ENCODE data around the gene WDR37. TPM values are rescaled to one million over a fixed set of nuclear protein-coding genes. Genes with fewer than 3 reads are reported as not detected.
A peak's percentile ranks its signal among the peaks of the same experiment; 100 is the strongest.
"Not testable (repeated sequence)": the region's sequence is repeated elsewhere in the genome, so short reads cannot be mapped to it uniquely, and the experiment has no call there.

WDR37 gene
- total and polyA plus RNA-seq, 2 donors = 8.9 to 12.2 TPM

- peak overlapping the region; percentile 57 for H3K4me3 ChIP-seq (ENCODE audit: low read depth, low read length)
- under 1% methylated on average over 37 of the region's 37 CpGs for WGBS
- peak overlapping the region; percentile 100 for H3K27ac ChIP-seq (ENCODE audit: low read depth)
- H3K36me3 ChIP-seq (ENCODE audit: insufficient read depth) = no peaks in the 10 kb centered on the region
- no peak for DNase-seq (ENCODE audit: extremely low spot score)
- no peaks in the 10 kb centered on the region for H3K4me1 ChIP-seq (ENCODE audit: insufficient read depth)
Observed at GRCh38 chr10:1048349-1048731, 7.8 kb upstream of the WDR37 start.

- Histone ChIP-seq H3K4me3 (ENCODE audit: low read depth, low read length) (peak within 1 kb of the TSS; percentile 57), H3K27ac (ENCODE audit: low read depth) (peak within 1 kb of the TSS; percentile 100), H3K4me1 (ENCODE audit: insufficient read depth) (no peaks in the 10 kb centered on the region), H3K36me3 (ENCODE audit: insufficient read depth) (no peaks in the 10 kb centered on the region)
- WGBS = under 1% methylated on average over 83 of the region's 83 CpGs
- DNase-seq (ENCODE audit: extremely low spot score) = peak; percentile 94
Observed at GRCh38 chr10:1048732-1049424, 7.3 kb upstream of the WDR37 start, which contains the start of gene IDI1. TSS of gene IDI1 (minus strand) at chr10:1049119. CDS start at chr10:1049003, 116 bp downstream.

GRCh38 chr10:1049425-1049958, 6.7 kb upstream of the WDR37 start:
- Histone ChIP-seq H3K4me1 (ENCODE audit: insufficient read depth) (no peaks in the 10 kb centered on the region), H3K36me3 (ENCODE audit: insufficient read depth) (no peaks in the 10 kb centered on the region), H3K27ac (ENCODE audit: low read depth) (peak overlapping the region; percentile 100), H3K4me3 (ENCODE audit: low read depth, low read length) (peak overlapping the region; percentile 56)
- DNase-seq (ENCODE audit: extremely low spot score) = no peak
- WGBS = under 1% methylated on average over 34 of the region's 34 CpGs

- H3K36me3 ChIP-seq (ENCODE audit: insufficient read depth) = no peaks in the 10 kb centered on the region
- WGBS = 25% methylated on average over 5 of the region's 5 CpGs
- peak overlapping the region; percentile 56 for H3K4me3 ChIP-seq (ENCODE audit: low read depth, low read length)
- no peak overlapping the region for H3K27ac ChIP-seq (ENCODE audit: low read depth)
- DNase-seq (ENCODE audit: extremely low spot score) = no peak
- H3K4me1 ChIP-seq (ENCODE audit: insufficient read depth) = peaks cover 2% of the 10 kb centered on the region
Observed at GRCh38 chr10:1050145-1050544, 6.0 kb upstream of the WDR37 start.

- Histone ChIP-seq H3K36me3 (ENCODE audit: insufficient read depth) (no peaks in the 10 kb centered on the region), H3K4me3 (ENCODE audit: low read depth, low read length) (no peak overlapping the region), H3K27ac (ENCODE audit: low read depth) (no peak overlapping the region), H3K4me1 (ENCODE audit: insufficient read depth) (peaks cover 2% of the 10 kb centered on the region)
- DNase-seq (ENCODE audit: extremely low spot score) = no peak
- WGBS = 70% methylated on average over 4 of the region's 4 CpGs
Observed at GRCh38 chr10:1050554-1050953, 5.6 kb upstream of the WDR37 start.

- Histone ChIP-seq H3K27ac (ENCODE audit: low read depth) (no peak overlapping the region), H3K4me3 (ENCODE audit: low read depth, low read length) (no peak overlapping the region), H3K36me3 (ENCODE audit: insufficient read depth) (no peaks in the 10 kb centered on the region), H3K4me1 (ENCODE audit: insufficient read depth) (peaks cover 2% of the 10 kb centered on the region)
- no peak for DNase-seq (ENCODE audit: extremely low spot score)
- WGBS = 51% methylated on average over 6 of the region's 6 CpGs
Observed at GRCh38 chr10:1054684-1055083, 1.5 kb upstream of the WDR37 start.

GRCh38 chr10:1057106-1057657, 997 bp downstream of the WDR37 start:
- no peak for DNase-seq (ENCODE audit: extremely low spot score)
- H3K4me3 ChIP-seq (ENCODE audit: low read depth, low read length) = peak overlapping the region; percentile 83
- no peak overlapping the region for H3K27ac ChIP-seq (ENCODE audit: low read depth)
- peaks cover 2% of the 10 kb centered on the region for H3K4me1 ChIP-seq (ENCODE audit: insufficient read depth)
- no peaks in the 10 kb centered on the region for H3K36me3 ChIP-seq (ENCODE audit: insufficient read depth)
- WGBS = under 1% methylated on average over 26 of the region's 26 CpGs

- DNase-seq (ENCODE audit: extremely low spot score) = no peak
- Histone ChIP-seq H3K36me3 (ENCODE audit: insufficient read depth) (no peaks in the 10 kb centered on the region), H3K4me3 (ENCODE audit: low read depth, low read length) (no peak overlapping the region), H3K4me1 (ENCODE audit: insufficient read depth) (peaks cover 2% of the 10 kb centered on the region), H3K27ac (ENCODE audit: low read depth) (no peak overlapping the region)
- 79% methylated on average over 7 of the region's 7 CpGs for WGBS
Observed at GRCh38 chr10:1058017-1058416, 1.8 kb downstream of the WDR37 start.

GRCh38 chr10:1059902-1060301, 3.7 kb downstream of the WDR37 start:
- no peak overlapping the region for H3K4me3 ChIP-seq (ENCODE audit: low read depth, low read length)
- H3K4me1 ChIP-seq (ENCODE audit: insufficient read depth) = peaks cover under 1% of the 10 kb centered on the region
- no peaks in the 10 kb centered on the region for H3K36me3 ChIP-seq (ENCODE audit: insufficient read depth)
- H3K27ac ChIP-seq (ENCODE audit: low read depth) = no peak overlapping the region
- DNase-seq (ENCODE audit: extremely low spot score) = no peak
- WGBS = 93% methylated on average over 8 of the region's 8 CpGs

- Histone ChIP-seq H3K27ac (ENCODE audit: low read depth) (no peak overlapping the region), H3K4me3 (ENCODE audit: low read depth, low read length) (no peak overlapping the region), H3K36me3 (ENCODE audit: insufficient read depth) (no peaks in the 10 kb centered on the region), H3K4me1 (ENCODE audit: insufficient read depth) (no peaks in the 10 kb centered on the region)
- no peak for DNase-seq (ENCODE audit: extremely low spot score)
- WGBS = 89% methylated on average over 7 of the region's 7 CpGs
Observed at GRCh38 chr10:1061930-1062774, 6.0 kb downstream of the WDR37 start.

- H3K36me3 ChIP-seq (ENCODE audit: insufficient read depth) = no peaks in the 10 kb centered on the region
Observed at GRCh38 chr10:1063232-1063865, 7.2 kb downstream of the WDR37 start.

GRCh38 chr10:1064964-1065247, 8.7 kb downstream of the WDR37 start:
- no peak for DNase-seq (ENCODE audit: extremely low spot score)
- no peak overlapping the region for H3K27ac ChIP-seq (ENCODE audit: low read depth)
- H3K4me3 ChIP-seq (ENCODE audit: low read depth, low read length) = no peak overlapping the region
- H3K36me3 ChIP-seq (ENCODE audit: insufficient read depth) = no peaks in the 10 kb centered on the region
- no peaks in the 10 kb centered on the region for H3K4me1 ChIP-seq (ENCODE audit: insufficient read depth)
- whole genome bisulfite sequencing = 93% methylated on average over 4 of the region's 4 CpGs

More at GRCh38 chr10:1063232-1063865, 7.2 kb downstream of the WDR37 start:
- 88% methylated on average over 7 of the region's 7 CpGs for WGBS
- Histone ChIP-seq H3K4me3 (ENCODE audit: low read depth, low read length) (no peak overlapping the region), H3K4me1 (ENCODE audit: insufficient read depth) (no peaks in the 10 kb centered on the region), H3K27ac (ENCODE audit: low read depth) (no peak overlapping the region)
- no peak for DNase-seq (ENCODE audit: extremely low spot score)

GRCh38 chr10:1066734-1067133, 10.5 kb downstream of the WDR37 start:
- not testable (repeated sequence) for DNase-seq (ENCODE audit: extremely low spot score); H3K36me3 ChIP-seq (ENCODE audit: insufficient read depth); H3K4me3 ChIP-seq (ENCODE audit: low read depth, low read length); H3K27ac ChIP-seq (ENCODE audit: low read depth); H3K4me1 ChIP-seq (ENCODE audit: insufficient read depth)
- WGBS = 86% methylated on average over 8 of the region's 8 CpGs
